Stimulated activated CD4-positive, alpha-beta T cell treated with anti-CD3 and anti-CD28 coated beads, TNF-alpha, amount 100 ng/mL, for 1 hour (primary cell): ENCODE measurements around the gene CACNB3.

ENCODE experiments used
- DNase-seq, 3 donors: peaks; one replicate each; pipeline ENCODE4 v3.0.0-alpha.2; 2020; ENCODE audit warnings: low read depth in 3 of 3, low spot score in 1 of 3

CACNB3 gene

DNA sequence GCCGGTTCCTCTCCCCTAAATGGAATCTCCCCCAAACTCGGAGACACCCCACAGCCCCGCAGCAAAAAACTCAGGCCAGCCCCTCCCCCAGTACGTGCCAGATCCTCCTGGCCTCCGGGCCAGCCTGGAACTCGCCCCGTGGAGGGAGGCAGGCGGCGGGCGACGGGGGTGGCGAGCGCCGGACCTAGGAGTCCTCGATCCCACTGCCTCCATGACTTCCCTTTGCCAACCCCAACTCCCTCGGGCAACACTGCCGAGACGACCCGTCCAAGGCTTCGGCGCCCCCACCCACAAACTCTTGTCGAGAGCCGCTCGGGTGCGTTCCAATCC lies 29.8 kb upstream of the CACNB3 start:
- DNase-seq: no peak

GRCh38 chr12:48788854-48789775 lies 29.2 kb upstream of the CACNB3 start, which contains the start of gene ADCY6:
TSS of gene ADCY6 (minus strand) at chr12:48789089. CDS start at chr12:48783434, 5,655 bp downstream.
- DNase-seq: no peak

GRCh38 chr12:48789858-48790326 lies 28.4 kb upstream of the CACNB3 start:
- DNase-seq: no peak

DNA sequence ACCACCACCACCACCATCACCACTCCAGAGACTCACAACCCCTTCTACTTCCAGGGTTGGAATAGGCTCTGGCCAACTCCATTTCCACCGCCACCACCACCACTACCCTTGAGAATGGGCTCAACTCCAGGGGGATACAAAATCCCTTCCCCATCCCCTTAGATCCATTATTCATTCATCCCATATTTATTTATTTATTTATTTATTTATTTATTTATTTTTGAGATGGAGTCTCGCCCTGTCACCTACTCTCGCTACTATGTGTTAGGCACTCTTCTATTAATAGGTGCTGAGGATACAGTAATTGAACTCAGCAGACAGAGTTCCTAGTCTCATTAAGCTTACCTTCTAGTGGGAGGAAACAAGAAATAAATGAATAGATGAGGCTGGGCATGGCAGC lies 24.6 kb upstream of the CACNB3 start:
- no peak for DNase-seq

- DNase-seq: no peak
Measured at GRCh38 chr12:48794870-48795269, 23.4 kb upstream of the CACNB3 start.

GRCh38 chr12:48795550-48796455 lies 22.5 kb upstream of the CACNB3 start:
- DNase-seq: peak in 1 of 3 donors; percentile 41

DNA sequence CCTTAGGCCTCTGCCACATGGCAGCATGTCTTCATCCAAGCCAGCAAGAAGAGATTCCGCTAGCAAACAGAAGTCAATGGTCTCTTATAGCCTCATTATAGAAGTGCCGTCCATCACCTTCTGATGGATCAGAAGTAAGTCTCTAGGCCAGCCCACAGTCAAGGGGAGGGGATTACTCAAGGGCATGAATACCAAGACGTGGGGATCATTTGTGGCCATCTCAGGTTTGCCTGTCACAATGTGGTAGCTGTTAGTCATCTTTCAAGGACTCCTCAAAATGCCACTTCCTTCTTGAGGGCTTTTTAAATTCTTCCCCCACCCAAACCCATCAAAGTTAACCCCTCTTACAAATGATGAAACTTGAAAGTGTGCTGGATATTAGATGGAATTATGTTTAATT lies 21.3 kb upstream of the CACNB3 start:
- no peak for DNase-seq

- DNase-seq: no peak
Measured at GRCh38 chr12:48800457-48800856, 17.8 kb upstream of the CACNB3 start.

GRCh38 chr12:48800971-48801370 lies 17.3 kb upstream of the CACNB3 start:
- DNase-seq: no peak

GRCh38 chr12:48803675-48804074 lies 14.6 kb upstream of the CACNB3 start:
- no peak for DNase-seq

GRCh38 chr12:48807981-48808380 lies 10.3 kb upstream of the CACNB3 start:
- no peak for DNase-seq

- DNase-seq: no peak
Measured at GRCh38 chr12:48810903-48811431, 7.3 kb upstream of the CACNB3 start.

DNA sequence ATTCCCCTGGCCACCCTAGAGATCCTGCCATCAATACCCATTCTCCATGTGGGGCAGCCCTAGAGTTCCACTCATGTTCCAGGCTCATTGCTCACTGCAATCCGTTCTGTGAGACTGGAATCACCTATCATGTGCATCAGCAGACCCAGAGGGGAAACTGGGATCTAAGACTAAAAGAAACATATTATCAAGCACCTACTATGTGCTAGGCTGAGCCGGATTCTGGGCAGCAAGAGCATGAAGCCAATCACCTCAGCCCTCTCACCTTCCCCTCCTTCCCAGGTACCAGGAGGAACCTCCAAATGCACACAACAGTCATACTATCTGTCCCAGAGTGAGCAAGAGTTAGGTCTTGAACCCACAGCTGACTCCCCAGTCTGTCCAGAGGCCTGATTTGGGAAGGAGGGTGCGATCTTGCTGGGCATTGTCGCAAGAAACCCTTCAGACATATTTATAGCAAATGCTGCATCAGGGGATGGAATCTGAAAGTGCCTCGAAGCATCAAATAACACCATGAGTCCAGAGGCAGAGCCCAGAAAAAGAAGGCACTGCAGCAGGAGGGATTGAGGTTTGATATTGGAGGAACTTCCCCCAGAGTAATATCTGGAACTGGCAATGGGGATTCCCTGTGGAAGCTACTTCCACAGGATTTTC lies 6.7 kb upstream of the CACNB3 start:
- DNase-seq: no peak

GRCh38 chr12:48812389-48812788 lies 5.9 kb upstream of the CACNB3 start:
- DNase-seq: no peak

DNA sequence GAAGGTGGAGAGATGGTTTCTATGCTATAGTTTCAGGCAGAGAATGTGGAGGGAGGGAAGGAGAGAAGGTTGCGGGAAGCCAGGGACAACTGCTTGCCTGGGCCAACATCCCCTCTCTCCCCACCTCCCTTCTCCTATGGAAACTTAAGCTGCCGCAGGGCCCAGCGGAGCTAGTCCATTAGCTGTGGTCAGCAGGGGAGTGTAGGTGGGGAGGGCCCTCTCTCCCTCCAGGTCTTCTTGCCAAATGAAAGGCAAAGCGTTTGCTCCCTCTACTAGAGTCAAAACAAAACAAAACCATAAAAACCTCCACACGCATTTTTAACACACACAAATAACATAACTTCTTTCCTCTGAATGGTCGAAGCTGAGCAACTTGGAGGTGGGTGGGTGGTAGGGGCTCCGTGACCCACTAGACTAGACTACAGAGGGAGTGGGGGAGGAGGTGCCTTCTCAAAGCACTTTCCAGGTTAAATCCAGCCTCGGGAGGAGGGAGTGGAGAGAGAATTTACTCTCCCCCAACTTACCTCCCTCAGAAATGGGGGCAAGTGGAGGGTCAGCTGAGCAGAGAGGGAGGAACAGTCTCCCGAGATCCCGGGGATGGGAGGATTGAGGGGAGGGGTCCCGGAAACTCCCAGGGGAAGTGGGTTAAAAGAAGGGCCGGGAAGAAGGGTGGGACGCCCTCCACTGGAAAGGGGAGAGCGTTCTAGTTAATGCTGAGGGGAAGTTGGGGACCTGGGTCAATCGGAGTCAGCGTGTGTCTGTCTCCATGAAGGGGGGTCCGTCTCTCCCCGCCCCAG lies 4.6 kb upstream of the CACNB3 start:
- no peak for DNase-seq

- peak; percentile 28 to 65 (median 36) for DNase-seq
Measured at GRCh38 chr12:48814262-48815125, 3.8 kb upstream of the CACNB3 start.

- no peak for DNase-seq
Measured at GRCh38 chr12:48815126-48816110, 2.9 kb upstream of the CACNB3 start.
